Colonic mucosa (tissue), 4 donors: ENCODE results near the gene DNM3. TPM values are rescaled to one million over a fixed set of nuclear protein-coding genes. Genes with fewer than 3 reads are reported as not detected.
"Not testable (repeated sequence)": the region's sequence is repeated elsewhere in the genome, so short reads cannot be mapped to it uniquely, and the experiment has no call there.

Experiments used
- DNase-seq: peaks from one replicate; pipeline ENCODE4 v3.0.0-alpha.2; 2020
- H3K27ac ChIP-seq: fragments of 200-600 bp; one replicate; pipeline ENCODE4 v1.8.0; 2021
- H3K27me3 ChIP-seq: fragments of 200-600 bp; one replicate; pipeline ENCODE4 v1.8.0; 2021
- H3K36me3 ChIP-seq: fragments of 200-600 bp; one replicate; pipeline ENCODE4 v1.8.0; 2021
- H3K4me1 ChIP-seq: fragments of 200-600 bp; one replicate; pipeline ENCODE4 v1.8.0; 2021; ENCODE audit warnings: mild to moderate bottlenecking
- H3K4me3 ChIP-seq: fragments of 200-600 bp; one replicate; pipeline ENCODE4 v1.8.0; 2021
- H3K9ac ChIP-seq, 2 donors: one replicate each; pipeline ENCODE4 v1.7.0; 2013; ENCODE audit warnings: control low read depth in 2 of 2, low read depth in 2 of 2, low read length in 2 of 2
- H3K9me3 ChIP-seq: fragments of 200-600 bp; one replicate; pipeline ENCODE4 v1.8.0; 2021
- intact Hi-C: fragments of 100-400 bp; cut with DNase I; formaldehyde crosslinking; loops from one replicate; pipeline ENCODE4 v1.14.1; 2022
- total RNA-seq, 2 donors: library from RNA; stranded (reverse); fragmentation: NEBNext Ultra II Directional in 1 of 2; extraction: Animal tissue kit (Norgen Biotek cat#: 25700) in 1 of 2; gene quantifications; one replicate each; pipeline ENCODE4 v1.2.1, GENCODE V29; 2021
- TF ChIP-seq, protein P1 (sequence below): fragments of 200-600 bp; IDR thresholded peaks from one replicate; pipeline ENCODE4 v1.8.0; 2022; ENCODE audit warnings: antibody characterized with exemption, mild to moderate bottlenecking
- donor health status: healthy.
- donor health status: DM: no; HTN: no; CAD: no.
- donor health status: DM: no; HTN: no; CAD: no.

The DNM3 gene
- total RNA-seq, 2 donors from 2014 or later: 1.7 to 2.6 TPM

DNA sequence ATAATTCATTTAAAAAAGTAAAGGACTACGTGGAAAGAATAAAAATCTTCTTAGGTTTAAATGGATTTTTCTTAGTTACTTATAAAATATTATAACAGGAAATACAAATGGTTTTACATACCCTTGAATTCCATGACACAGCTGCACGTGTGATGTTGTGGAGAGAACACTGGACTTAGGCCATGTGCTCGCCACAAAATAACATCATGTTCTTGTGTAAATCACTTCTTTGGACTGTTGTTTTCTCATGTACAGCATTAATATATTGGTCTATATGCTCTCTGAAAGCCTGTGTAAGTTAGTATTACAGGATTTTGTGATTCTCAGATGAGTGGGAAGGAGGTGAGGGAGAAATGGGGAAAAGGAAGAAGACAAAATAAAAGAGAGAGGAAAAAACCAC is 228.2 kb downstream of the DNM3 start:
- no peak overlapping the region for H3K4me3 ChIP-seq
- H3K9me3 ChIP-seq: no peaks in the 10 kb centered on the region
- no peaks in the 10 kb centered on the region for H3K4me1 ChIP-seq
- H3K27me3 ChIP-seq: no peaks in the 10 kb centered on the region
- intact Hi-C loops: no loop called here
- no peak for DNase-seq
- no peak overlapping the region for H3K9ac ChIP-seq
- TF ChIP-seq, protein P1, sequence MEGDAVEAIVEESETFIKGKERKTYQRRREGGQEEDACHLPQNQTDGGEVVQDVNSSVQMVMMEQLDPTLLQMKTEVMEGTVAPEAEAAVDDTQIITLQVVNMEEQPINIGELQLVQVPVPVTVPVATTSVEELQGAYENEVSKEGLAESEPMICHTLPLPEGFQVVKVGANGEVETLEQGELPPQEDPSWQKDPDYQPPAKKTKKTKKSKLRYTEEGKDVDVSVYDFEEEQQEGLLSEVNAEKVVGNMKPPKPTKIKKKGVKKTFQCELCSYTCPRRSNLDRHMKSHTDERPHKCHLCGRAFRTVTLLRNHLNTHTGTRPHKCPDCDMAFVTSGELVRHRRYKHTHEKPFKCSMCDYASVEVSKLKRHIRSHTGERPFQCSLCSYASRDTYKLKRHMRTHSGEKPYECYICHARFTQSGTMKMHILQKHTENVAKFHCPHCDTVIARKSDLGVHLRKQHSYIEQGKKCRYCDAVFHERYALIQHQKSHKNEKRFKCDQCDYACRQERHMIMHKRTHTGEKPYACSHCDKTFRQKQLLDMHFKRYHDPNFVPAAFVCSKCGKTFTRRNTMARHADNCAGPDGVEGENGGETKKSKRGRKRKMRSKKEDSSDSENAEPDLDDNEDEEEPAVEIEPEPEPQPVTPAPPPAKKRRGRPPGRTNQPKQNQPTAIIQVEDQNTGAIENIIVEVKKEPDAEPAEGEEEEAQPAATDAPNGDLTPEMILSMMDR: no peak
- H3K36me3 ChIP-seq: no peaks in the 10 kb centered on the region
- H3K27ac ChIP-seq: no peak overlapping the region

GRCh38 chr1:172070055-172070454 is 228.8 kb downstream of the DNM3 start:
- Histone ChIP-seq H3K4me1 (no peaks in the 10 kb centered on the region), H3K27ac (no peak overlapping the region), H3K9ac (no peak overlapping the region), H3K4me3 (no peak overlapping the region), H3K27me3 (no peaks in the 10 kb centered on the region), H3K36me3 (no peaks in the 10 kb centered on the region), H3K9me3 (no peaks in the 10 kb centered on the region)
- TF ChIP-seq, protein P1: no peak
- intact Hi-C loops: no loop called here
- DNase-seq: no peak

- H3K27ac ChIP-seq: no peak overlapping the region
- no peak for DNase-seq
- no peaks in the 10 kb centered on the region for H3K36me3 ChIP-seq
- no peaks in the 10 kb centered on the region for H3K4me1 ChIP-seq
- intact Hi-C loops: no loop called here
- no peak overlapping the region for H3K4me3 ChIP-seq
- no peaks in the 10 kb centered on the region for H3K27me3 ChIP-seq
- H3K9ac ChIP-seq: no peak overlapping the region
- no peaks in the 10 kb centered on the region for H3K9me3 ChIP-seq
- TF ChIP-seq, protein P1: no peak
These were observed 230.4 kb downstream of the DNM3 start for GRCh38 chr1:172071746-172072145.

DNA sequence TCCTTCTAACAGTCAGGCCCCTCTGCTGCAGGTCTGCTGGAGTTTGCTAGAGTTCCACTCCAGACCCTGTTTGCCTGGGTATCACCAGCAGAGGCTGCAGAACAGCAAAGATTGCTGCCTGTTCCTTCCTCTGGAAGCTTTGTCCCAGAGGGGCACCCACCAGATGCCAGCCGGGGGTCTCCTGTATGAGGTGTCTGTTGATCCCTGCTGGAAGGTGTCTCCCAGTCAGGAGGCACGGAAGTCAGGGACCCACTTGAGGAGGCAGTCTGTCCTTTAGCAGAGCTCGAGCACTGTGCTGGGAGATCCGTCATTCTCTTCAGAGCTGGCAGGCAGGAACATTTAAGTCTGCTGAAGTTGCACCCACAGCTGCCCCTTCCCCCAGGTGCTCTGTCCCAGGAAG is 238.6 kb downstream of the DNM3 start:
- H3K36me3 ChIP-seq, H3K4me3 ChIP-seq, H3K27ac ChIP-seq, H3K9me3 ChIP-seq, H3K9ac ChIP-seq, intact Hi-C loops, H3K27me3 ChIP-seq, DNase-seq, H3K4me1 ChIP-seq: not testable (repeated sequence)

DNA sequence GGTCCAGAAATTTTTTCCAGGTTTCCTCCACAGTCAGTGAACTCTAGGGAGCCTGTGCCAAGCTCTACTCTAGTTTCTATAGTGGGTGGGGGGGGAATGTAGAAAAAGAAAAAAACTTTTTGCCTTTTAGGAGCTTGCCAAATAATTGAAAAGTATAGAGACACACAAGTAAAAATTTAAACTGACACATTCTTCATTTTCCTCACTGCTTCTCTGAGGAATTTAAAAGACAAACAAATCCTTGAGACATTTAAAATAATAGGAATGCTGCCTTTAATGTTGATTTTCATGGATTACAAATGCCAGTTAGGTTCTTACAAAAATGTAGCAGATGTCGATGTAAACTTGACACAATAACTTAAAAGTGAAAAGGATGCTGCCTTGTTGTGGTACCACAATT is 241.9 kb downstream of the DNM3 start:
- no peak overlapping the region for H3K27ac ChIP-seq
- no peaks in the 10 kb centered on the region for H3K9me3 ChIP-seq
- intact Hi-C loops: no loop called here
- no peaks in the 10 kb centered on the region for H3K36me3 ChIP-seq
- H3K4me3 ChIP-seq: no peak overlapping the region
- TF ChIP-seq, protein P1: no peak
- H3K27me3 ChIP-seq: no peaks in the 10 kb centered on the region
- no peaks in the 10 kb centered on the region for H3K4me1 ChIP-seq
- no peak for DNase-seq
- no peak overlapping the region for H3K9ac ChIP-seq

DNA sequence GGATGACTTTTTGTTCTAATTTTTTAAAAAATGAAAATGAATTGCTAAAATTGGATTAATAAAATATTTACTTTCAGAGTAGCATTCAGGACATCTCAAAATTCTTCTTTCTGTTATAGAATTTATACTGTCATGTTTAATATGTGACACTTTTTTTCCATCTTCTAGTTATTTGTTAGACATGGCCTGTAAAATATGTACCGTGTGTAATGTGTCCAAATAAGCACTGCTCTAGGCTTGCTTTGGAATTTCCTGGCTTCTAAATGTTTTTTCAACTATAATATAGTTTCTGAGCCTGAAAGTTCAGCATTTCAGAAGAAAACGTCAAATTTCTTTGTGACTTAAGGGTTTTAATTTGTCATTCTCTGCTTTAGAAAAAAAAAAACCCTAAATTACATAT is 243.6 kb downstream of the DNM3 start:
- Histone ChIP-seq H3K9ac (no peak overlapping the region), H3K36me3 (no peaks in the 10 kb centered on the region), H3K27me3 (no peaks in the 10 kb centered on the region), H3K4me1 (no peaks in the 10 kb centered on the region), H3K27ac (no peak overlapping the region), H3K4me3 (no peak overlapping the region), H3K9me3 (no peaks in the 10 kb centered on the region)
- TF ChIP-seq, protein P1: no peak
- intact Hi-C loops: no loop called here
- no peak for DNase-seq
